H9 (cell line): Measurements from ENCODE around the gene STAT3. TPM values are rescaled to one million over a fixed set of nuclear protein-coding genes. Genes with fewer than 3 reads are reported as not detected.
A peak's percentile ranks its signal among the peaks of the same experiment; 100 is the strongest.

Experiments used
- DNase-seq: peaks from one replicate; pipeline ENCODE4 v3.0.0-alpha.2; 2017
- H2AFZ ChIP-seq: one replicate; pipeline ENCODE4 v1.6.1; 2013; ENCODE audit warnings: mild to moderate bottlenecking, low read length, control low read depth, moderate library complexity
- H2AK5ac ChIP-seq: 2 replicates; pipeline ENCODE4 v1.6.1; 2013; ENCODE audit warnings: low read length, control low read depth, mixed read lengths; ENCODE audit not compliant: insufficient read length
- H2BK120ac ChIP-seq: one replicate; pipeline ENCODE4 v1.6.1; 2013; ENCODE audit warnings: low read depth, mild to moderate bottlenecking, low read length, control low read depth, inconsistent platforms; ENCODE audit not compliant: poor library complexity, severe bottlenecking
- H2BK12ac ChIP-seq: 2 replicates; pipeline ENCODE4 v1.6.1; 2013; ENCODE audit warnings: low read length, control low read depth, mixed read lengths, low read depth; ENCODE audit not compliant: insufficient read length
- H2BK15ac ChIP-seq: 2 replicates; pipeline ENCODE4 v1.6.1; 2013; ENCODE audit warnings: low read depth, low read length, control low read depth
- H2BK20ac ChIP-seq: one replicate; pipeline ENCODE4 v1.6.1; 2013; ENCODE audit warnings: low read depth, mild to moderate bottlenecking, low read length, control low read depth, inconsistent platforms; ENCODE audit not compliant: poor library complexity, severe bottlenecking
- H2BK5ac ChIP-seq: 2 replicates; pipeline ENCODE4 v1.6.1; 2013; ENCODE audit warnings: low read length, control low read depth, mixed read lengths; ENCODE audit not compliant: insufficient read length
- H3K14ac ChIP-seq: 2 replicates; pipeline ENCODE4 v1.6.1; 2013; ENCODE audit warnings: low read length, control low read depth; ENCODE audit not compliant: insufficient read depth
- H3K18ac ChIP-seq: 2 replicates; pipeline ENCODE4 v1.6.1; 2013; ENCODE audit warnings: low read depth, mild to moderate bottlenecking, mixed read lengths, low read length, control low read depth; ENCODE audit not compliant: insufficient read length
- H3K23ac ChIP-seq: 2 replicates; pipeline ENCODE4 v1.6.1; 2013; ENCODE audit warnings: low read length, control low read depth, mixed read lengths, low read depth; ENCODE audit not compliant: insufficient read length
- H3K23me2 ChIP-seq: 2 replicates; pipeline ENCODE4 v1.6.1; 2013; ENCODE audit warnings: low read depth, mild to moderate bottlenecking, mixed read lengths, low read length, control low read depth; ENCODE audit not compliant: insufficient read length, poor library complexity, severe bottlenecking
- H3K27ac ChIP-seq: 2 replicates; pipeline ENCODE4 v1.5.1; 2013; ENCODE audit warnings: low read length, control low read depth, mixed read lengths, low read depth; ENCODE audit not compliant: insufficient read length
- H3K27me3 ChIP-seq: 2 replicates; pipeline ENCODE4 v1.6.1; 2013; ENCODE audit warnings: low read length, control low read depth, inconsistent platforms; ENCODE audit not compliant: insufficient read depth
- H3K4ac ChIP-seq: 2 replicates; pipeline ENCODE4 v1.6.1; 2013; ENCODE audit warnings: low read depth, mild to moderate bottlenecking, control low read depth, inconsistent platforms, low read length, moderate library complexity
- H3K4me1 ChIP-seq: 2 replicates; pipeline ENCODE4 v1.6.1; 2013; ENCODE audit warnings: low read length, control low read depth, inconsistent platforms; ENCODE audit not compliant: insufficient read depth
- H3K4me2 ChIP-seq: 2 replicates; pipeline ENCODE4 v1.6.1; 2013; ENCODE audit warnings: low read length, control low read depth, mixed read lengths; ENCODE audit not compliant: insufficient read length, insufficient read depth
- H3K56ac ChIP-seq: 2 replicates; pipeline ENCODE4 v1.6.1; 2013; ENCODE audit warnings: low read depth, mild to moderate bottlenecking, mixed read lengths, low read length, control low read depth; ENCODE audit not compliant: insufficient read length
- H3K79me1 ChIP-seq: 2 replicates; pipeline ENCODE4 v1.6.1; 2013; ENCODE audit warnings: low read depth, mild to moderate bottlenecking, moderate library complexity, low read length, control low read depth, inconsistent platforms; ENCODE audit not compliant: insufficient read depth, poor library complexity, severe bottlenecking
- H3K79me2 ChIP-seq: 2 replicates; pipeline ENCODE4 v1.6.1; 2013; ENCODE audit warnings: low read length, control low read depth, inconsistent platforms; ENCODE audit not compliant: insufficient read depth
- H3K9ac ChIP-seq: 2 replicates; pipeline ENCODE4 v1.6.1; 2013; ENCODE audit warnings: low read length, control low read depth, mixed read lengths; ENCODE audit not compliant: insufficient read length; ENCODE audit errors: extremely low read depth
- H3K9me3 ChIP-seq: one replicate; pipeline ENCODE4 v1.6.1; 2013; ENCODE audit warnings: low read depth, low read length, inconsistent platforms; ENCODE audit not compliant: control insufficient read depth
- H3T11ph ChIP-seq: one replicate; pipeline ENCODE4 v1.6.1; 2013; ENCODE audit warnings: mild to moderate bottlenecking, low read length, control low read depth, inconsistent platforms
- H4K20me1 ChIP-seq: one replicate; pipeline ENCODE4 v1.6.1; 2013; ENCODE audit not compliant: control insufficient read depth, insufficient read length, insufficient read depth
- H4K5ac ChIP-seq: 2 replicates; pipeline ENCODE4 v1.6.1; 2013; ENCODE audit warnings: low read depth, mild to moderate bottlenecking, mixed read lengths, low read length, control low read depth; ENCODE audit not compliant: insufficient read length
- H4K8ac ChIP-seq: replicated peaks from 2 replicates; pipeline ENCODE4 v1.6.1; 2013; ENCODE audit warnings: low read length, control low read depth, mixed read lengths, low read depth; ENCODE audit not compliant: insufficient read length
- H4K91ac ChIP-seq: 2 replicates; pipeline ENCODE4 v1.6.1; 2013; ENCODE audit warnings: low read depth, mild to moderate bottlenecking, moderate library complexity, mixed read lengths, low read length, control low read depth; ENCODE audit not compliant: insufficient read length
- H3K27ac Mint-ChIP-seq, 3 experiments: 2 replicates in 2 of 3; 3 replicates in 1 of 3; pipeline ENCODE4 v1.8.0; 2020 to 2021; ENCODE audit warnings: mixed read lengths in 3 of 3, mild to moderate bottlenecking in 1 of 3, moderate library complexity in 1 of 3
- H3K27me3 Mint-ChIP-seq: 2 replicates; pipeline ENCODE4 v1.8.0; 2021; ENCODE audit warnings: low read depth, mild to moderate bottlenecking, moderate library complexity, mixed read lengths
- H3K36me3 Mint-ChIP-seq, 3 experiments: 2 replicates in 2 of 3; 3 replicates in 1 of 3; pipeline ENCODE4 v1.8.0; 2020 to 2021; ENCODE audit warnings: low read depth in 3 of 3, mixed read lengths in 3 of 3; ENCODE audit not compliant: insufficient read depth in 1 of 3
- H3K4me1 Mint-ChIP-seq, 2 experiments: 2 replicates each; pipeline ENCODE4 v1.8.0; 2020; ENCODE audit warnings: mixed read lengths in 2 of 2
- H3K4me3 Mint-ChIP-seq, 2 experiments: 2 replicates in 1 of 2; 3 replicates in 1 of 2; pipeline ENCODE4 v1.8.0; 2020 to 2021; ENCODE audit warnings: mild to moderate bottlenecking in 2 of 2, mixed read lengths in 2 of 2, moderate library complexity in 1 of 2
- H3K9me3 Mint-ChIP-seq, 2 experiments: 2 replicates in 1 of 2; 3 replicates in 1 of 2; pipeline ENCODE4 v1.8.0; 2020; ENCODE audit warnings: mild to moderate bottlenecking in 2 of 2, mixed read lengths in 2 of 2, moderate library complexity in 1 of 2
- WGBS: extraction: QIAGEN DNeasy Blood & Tissue Kit; methylation state at CpG from one replicate; pipeline ENCODE4 v1.1.7; 2013; ENCODE audit warnings: missing lambda C conversion rate, low lambda C conversion rate, mixed read lengths; ENCODE audit not compliant: insufficient read length; ENCODE audit errors: extremely low coverage; 5-methylcytosine and 5-hydroxymethylcytosine counted together
- total RNA-seq: library from RNA; stranded (reverse); gene quantifications from 2 replicates; pipeline ENCODE4 v1.2.1, GENCODE V29; 2021
- TF ChIP-seq, protein P1 (sequence below): fragments of 200-600 bp; sonication (generic); conservative IDR thresholded peaks from 3 replicates; pipeline ENCODE4 v1.8.0; 2021; ENCODE audit warnings: antibody characterized with exemption, mild to moderate bottlenecking

STAT3 gene
- total RNA-seq, 1 experiment from 2014 or later, result 83.2 TPM

DNA sequence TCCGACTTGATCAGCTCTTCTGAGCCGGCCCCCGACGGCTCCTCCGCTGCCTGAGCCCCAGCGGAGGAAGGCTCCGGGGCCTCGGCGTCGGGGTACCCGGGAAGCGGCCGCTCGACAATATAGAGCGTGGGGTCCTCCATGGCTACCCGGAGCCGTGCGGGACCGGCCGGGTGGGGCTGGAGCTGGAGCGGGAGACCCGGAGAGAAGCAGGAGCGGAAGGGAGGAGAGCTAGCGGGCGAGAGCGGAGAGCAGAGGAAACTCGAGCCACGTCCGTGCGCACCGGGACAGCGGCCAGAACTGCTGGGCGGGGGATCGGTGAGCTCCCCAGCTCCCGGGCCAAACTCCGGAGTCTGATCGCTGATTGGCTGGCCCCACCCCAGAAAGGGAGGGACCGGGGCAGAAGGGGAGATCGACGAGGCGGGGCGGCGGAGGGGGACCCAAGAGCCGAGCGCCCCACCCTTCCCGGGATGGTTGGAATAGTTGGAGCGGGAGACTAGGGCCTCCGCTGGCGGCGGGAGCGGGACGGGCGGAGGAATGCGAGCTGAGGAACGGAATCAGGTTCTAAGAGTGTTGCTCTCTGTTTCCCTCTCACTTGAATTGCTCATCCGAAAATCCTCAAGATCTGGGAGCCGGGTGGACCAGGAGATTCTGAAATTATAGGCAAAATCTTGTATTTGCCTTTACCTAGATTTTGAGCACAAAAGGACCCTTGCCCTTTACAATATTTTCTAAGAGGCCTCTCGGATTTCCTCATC lies 34.9 kb upstream of the STAT3 start, which contains the start of gene CAVIN1:
TSS of gene CAVIN1 (minus strand) at position 299 of the 755 bp plus-strand sequence. CDS start at position 140, 159 bp downstream.
- Histone ChIP-seq H3K18ac (peak within 1 kb of the TSS; percentile 1), H2BK12ac (no peak within 1 kb of the TSS), H4K8ac (no peak within 1 kb of the TSS), H2BK20ac (no peak within 1 kb of the TSS), H3K4me1 (no peaks in the 10 kb centered on the region; the same call in 1 of the 2 replicates), H2BK120ac (no peak within 1 kb of the TSS), H4K20me1 (no peaks in the 10 kb centered on the region), H3K56ac (no peak within 1 kb of the TSS), H3K27ac (no peak within 1 kb of the TSS), H3K4me2 (peak within 1 kb of the TSS; percentile 77), H3K79me1 (no peaks in the 10 kb centered on the region), H3K9me3 (no peaks in the 10 kb centered on the region), H3K4ac (no peak within 1 kb of the TSS), H2BK5ac (no peak within 1 kb of the TSS), H3T11ph (no peak within 1 kb of the TSS), H2AK5ac (no peak within 1 kb of the TSS), H2AFZ (peak within 1 kb of the TSS; percentile 60), H4K5ac (no peak within 1 kb of the TSS), H4K91ac (no peak within 1 kb of the TSS), H3K79me2 (no peaks in the 10 kb centered on the region), H3K9ac (peak within 1 kb of the TSS; percentile 39), H3K27me3 (no peaks in the 10 kb centered on the region; the same call in 1 of the 2 replicates), H3K23me2 (peaks cover 24% of the 10 kb centered on the region), H3K14ac (peak within 1 kb of the TSS; percentile 35; the same call in 1 of the 2 replicates), H2BK15ac (no peak within 1 kb of the TSS), H3K23ac (no peak within 1 kb of the TSS)
- Mint-ChIP-seq H3K36me3 (peaks cover 0 to 2% (median 0%) of the 10 kb centered on the region in 3 experiments; a peak in 3 of 7 replicates), H3K27me3 (peaks cover 23% of the 10 kb centered on the region), H3K4me1 (peaks cover 30 to 38% of the 10 kb centered on the region in 2 experiments), H3K9me3 (no peaks in the 10 kb centered on the region; a peak in 1 of 5 replicates), H3K4me3 (peak within 1 kb of the TSS; percentile 88 to 93), H3K27ac (peak within 1 kb of the TSS; percentile 80 to 92 (median 92))
- peak; percentile 99 for DNase-seq
- TF ChIP-seq, protein P1, sequence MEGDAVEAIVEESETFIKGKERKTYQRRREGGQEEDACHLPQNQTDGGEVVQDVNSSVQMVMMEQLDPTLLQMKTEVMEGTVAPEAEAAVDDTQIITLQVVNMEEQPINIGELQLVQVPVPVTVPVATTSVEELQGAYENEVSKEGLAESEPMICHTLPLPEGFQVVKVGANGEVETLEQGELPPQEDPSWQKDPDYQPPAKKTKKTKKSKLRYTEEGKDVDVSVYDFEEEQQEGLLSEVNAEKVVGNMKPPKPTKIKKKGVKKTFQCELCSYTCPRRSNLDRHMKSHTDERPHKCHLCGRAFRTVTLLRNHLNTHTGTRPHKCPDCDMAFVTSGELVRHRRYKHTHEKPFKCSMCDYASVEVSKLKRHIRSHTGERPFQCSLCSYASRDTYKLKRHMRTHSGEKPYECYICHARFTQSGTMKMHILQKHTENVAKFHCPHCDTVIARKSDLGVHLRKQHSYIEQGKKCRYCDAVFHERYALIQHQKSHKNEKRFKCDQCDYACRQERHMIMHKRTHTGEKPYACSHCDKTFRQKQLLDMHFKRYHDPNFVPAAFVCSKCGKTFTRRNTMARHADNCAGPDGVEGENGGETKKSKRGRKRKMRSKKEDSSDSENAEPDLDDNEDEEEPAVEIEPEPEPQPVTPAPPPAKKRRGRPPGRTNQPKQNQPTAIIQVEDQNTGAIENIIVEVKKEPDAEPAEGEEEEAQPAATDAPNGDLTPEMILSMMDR, result no peak
- no CpG with 5 or more reads among the region's 58 CpGs for WGBS
